Liver (tissue), 3 donors: Measurements from ENCODE around the gene SLC38A3.

Experiments
- EGR1 ChIP-seq, 2 donors: IDR thresholded peaks; 2 replicates each; pipeline ENCODE4 v1.6.1; 2016 to 2018; ENCODE audit warnings: antibody characterized with exemption in 2 of 2, low read depth in 2 of 2
- FOXA1 ChIP-seq: IDR thresholded peaks from 2 replicates; pipeline ENCODE4 v1.6.1; 2016; ENCODE audit warnings: antibody characterized with exemption
- FOXA2 ChIP-seq: IDR thresholded peaks from 2 replicates; pipeline ENCODE4 v1.6.1; 2016; ENCODE audit warnings: antibody characterized with exemption
- GABPA ChIP-seq, 2 donors: IDR thresholded peaks in 1 of 2; conservative IDR thresholded peaks in 1 of 2; 2 replicates each; pipeline ENCODE4 v1.6.1; 2016; ENCODE audit warnings: antibody characterized with exemption in 2 of 2, mild to moderate bottlenecking in 1 of 2, moderate library complexity in 1 of 2
- JUND ChIP-seq, 2 donors: IDR thresholded peaks; 2 replicates each; pipeline ENCODE4 v1.6.1; 2016; ENCODE audit warnings: antibody characterized with exemption in 2 of 2
- NR2F2 ChIP-seq: IDR thresholded peaks from 2 replicates; pipeline ENCODE4 v1.6.1; 2016; ENCODE audit warnings: antibody characterized with exemption
- RAD21 ChIP-seq, 2 donors: IDR thresholded peaks; 2 replicates each; pipeline ENCODE4 v1.6.1; 2016; ENCODE audit warnings: antibody characterized with exemption in 2 of 2, mild to moderate bottlenecking in 2 of 2
- TAF1 ChIP-seq: conservative IDR thresholded peaks from 2 replicates; pipeline ENCODE4 v1.6.1; 2016; ENCODE audit warnings: antibody characterized with exemption, mild to moderate bottlenecking
- YY1 ChIP-seq: IDR thresholded peaks from 2 replicates; pipeline ENCODE4 v1.6.1; 2016; ENCODE audit warnings: antibody characterized with exemption, mild to moderate bottlenecking
- TF ChIP-seq, protein P1 (sequence below): IDR thresholded peaks from 2 replicates; pipeline ENCODE4 v1.6.1; 2016; ENCODE audit warnings: antibody characterized with exemption
- TF ChIP-seq, protein P2 (sequence below): fragments of 150-350 bp; IDR thresholded peaks from 2 replicates; pipeline ENCODE4 v1.5.1; 2017; ENCODE audit warnings: improper control_type of control experiment, low read depth, low read length; ENCODE audit not compliant: missing input control
- TF ChIP-seq, protein P3 (sequence below): IDR thresholded peaks from 2 replicates; pipeline ENCODE4 v1.6.1; 2016; ENCODE audit warnings: antibody characterized with exemption, mild to moderate bottlenecking
- TF ChIP-seq, protein P4 (sequence below): IDR thresholded peaks from 2 replicates; pipeline ENCODE4 v1.6.1; 2016; ENCODE audit warnings: antibody characterized with exemption
- TF ChIP-seq, protein P5 (sequence below): IDR thresholded peaks from 2 replicates; pipeline ENCODE4 v1.6.1; 2016; ENCODE audit warnings: antibody characterized with exemption
- donor health status: healthy.
- donor health status: healthy.

DNA sequence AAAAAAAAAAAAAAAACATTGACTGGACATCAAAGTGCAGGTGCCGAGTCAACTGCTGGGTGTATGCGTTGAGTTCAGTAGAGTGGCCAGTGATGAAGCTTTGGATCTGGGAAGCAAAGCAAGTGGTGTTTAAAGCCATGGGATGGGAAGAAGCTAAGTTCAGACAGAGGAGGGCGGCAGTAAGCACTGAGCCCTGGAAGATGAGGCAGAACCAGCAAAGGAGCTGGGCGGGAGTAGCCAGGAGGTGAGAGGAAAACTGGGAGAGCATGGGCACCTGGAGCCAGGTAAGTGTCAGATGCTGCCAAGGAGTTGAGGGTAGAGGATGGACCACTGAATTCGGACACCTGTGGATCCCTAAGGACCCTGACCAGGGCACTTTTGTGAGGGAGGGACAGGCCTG, 19.6 kb downstream of the SLC38A3 start:
- TF ChIP-seq, protein P1, sequence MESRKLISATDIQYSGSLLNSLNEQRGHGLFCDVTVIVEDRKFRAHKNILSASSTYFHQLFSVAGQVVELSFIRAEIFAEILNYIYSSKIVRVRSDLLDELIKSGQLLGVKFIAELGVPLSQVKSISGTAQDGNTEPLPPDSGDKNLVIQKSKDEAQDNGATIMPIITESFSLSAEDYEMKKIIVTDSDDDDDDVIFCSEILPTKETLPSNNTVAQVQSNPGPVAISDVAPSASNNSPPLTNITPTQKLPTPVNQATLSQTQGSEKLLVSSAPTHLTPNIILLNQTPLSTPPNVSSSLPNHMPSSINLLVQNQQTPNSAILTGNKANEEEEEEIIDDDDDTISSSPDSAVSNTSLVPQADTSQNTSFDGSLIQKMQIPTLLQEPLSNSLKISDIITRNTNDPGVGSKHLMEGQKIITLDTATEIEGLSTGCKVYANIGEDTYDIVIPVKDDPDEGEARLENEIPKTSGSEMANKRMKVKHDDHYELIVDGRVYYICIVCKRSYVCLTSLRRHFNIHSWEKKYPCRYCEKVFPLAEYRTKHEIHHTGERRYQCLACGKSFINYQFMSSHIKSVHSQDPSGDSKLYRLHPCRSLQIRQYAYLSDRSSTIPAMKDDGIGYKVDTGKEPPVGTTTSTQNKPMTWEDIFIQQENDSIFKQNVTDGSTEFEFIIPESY, result no peak
- TF ChIP-seq, protein P2, sequence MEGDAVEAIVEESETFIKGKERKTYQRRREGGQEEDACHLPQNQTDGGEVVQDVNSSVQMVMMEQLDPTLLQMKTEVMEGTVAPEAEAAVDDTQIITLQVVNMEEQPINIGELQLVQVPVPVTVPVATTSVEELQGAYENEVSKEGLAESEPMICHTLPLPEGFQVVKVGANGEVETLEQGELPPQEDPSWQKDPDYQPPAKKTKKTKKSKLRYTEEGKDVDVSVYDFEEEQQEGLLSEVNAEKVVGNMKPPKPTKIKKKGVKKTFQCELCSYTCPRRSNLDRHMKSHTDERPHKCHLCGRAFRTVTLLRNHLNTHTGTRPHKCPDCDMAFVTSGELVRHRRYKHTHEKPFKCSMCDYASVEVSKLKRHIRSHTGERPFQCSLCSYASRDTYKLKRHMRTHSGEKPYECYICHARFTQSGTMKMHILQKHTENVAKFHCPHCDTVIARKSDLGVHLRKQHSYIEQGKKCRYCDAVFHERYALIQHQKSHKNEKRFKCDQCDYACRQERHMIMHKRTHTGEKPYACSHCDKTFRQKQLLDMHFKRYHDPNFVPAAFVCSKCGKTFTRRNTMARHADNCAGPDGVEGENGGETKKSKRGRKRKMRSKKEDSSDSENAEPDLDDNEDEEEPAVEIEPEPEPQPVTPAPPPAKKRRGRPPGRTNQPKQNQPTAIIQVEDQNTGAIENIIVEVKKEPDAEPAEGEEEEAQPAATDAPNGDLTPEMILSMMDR, result no peak
- TF ChIP-seq, protein P3, sequence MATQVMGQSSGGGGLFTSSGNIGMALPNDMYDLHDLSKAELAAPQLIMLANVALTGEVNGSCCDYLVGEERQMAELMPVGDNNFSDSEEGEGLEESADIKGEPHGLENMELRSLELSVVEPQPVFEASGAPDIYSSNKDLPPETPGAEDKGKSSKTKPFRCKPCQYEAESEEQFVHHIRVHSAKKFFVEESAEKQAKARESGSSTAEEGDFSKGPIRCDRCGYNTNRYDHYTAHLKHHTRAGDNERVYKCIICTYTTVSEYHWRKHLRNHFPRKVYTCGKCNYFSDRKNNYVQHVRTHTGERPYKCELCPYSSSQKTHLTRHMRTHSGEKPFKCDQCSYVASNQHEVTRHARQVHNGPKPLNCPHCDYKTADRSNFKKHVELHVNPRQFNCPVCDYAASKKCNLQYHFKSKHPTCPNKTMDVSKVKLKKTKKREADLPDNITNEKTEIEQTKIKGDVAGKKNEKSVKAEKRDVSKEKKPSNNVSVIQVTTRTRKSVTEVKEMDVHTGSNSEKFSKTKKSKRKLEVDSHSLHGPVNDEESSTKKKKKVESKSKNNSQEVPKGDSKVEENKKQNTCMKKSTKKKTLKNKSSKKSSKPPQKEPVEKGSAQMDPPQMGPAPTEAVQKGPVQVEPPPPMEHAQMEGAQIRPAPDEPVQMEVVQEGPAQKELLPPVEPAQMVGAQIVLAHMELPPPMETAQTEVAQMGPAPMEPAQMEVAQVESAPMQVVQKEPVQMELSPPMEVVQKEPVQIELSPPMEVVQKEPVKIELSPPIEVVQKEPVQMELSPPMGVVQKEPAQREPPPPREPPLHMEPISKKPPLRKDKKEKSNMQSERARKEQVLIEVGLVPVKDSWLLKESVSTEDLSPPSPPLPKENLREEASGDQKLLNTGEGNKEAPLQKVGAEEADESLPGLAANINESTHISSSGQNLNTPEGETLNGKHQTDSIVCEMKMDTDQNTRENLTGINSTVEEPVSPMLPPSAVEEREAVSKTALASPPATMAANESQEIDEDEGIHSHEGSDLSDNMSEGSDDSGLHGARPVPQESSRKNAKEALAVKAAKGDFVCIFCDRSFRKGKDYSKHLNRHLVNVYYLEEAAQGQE, result no peak
- TF ChIP-seq YY1, result no peak
- TF ChIP-seq RAD21 (IDR thresholded peaks at IDR 0.05), result no peak
- TF ChIP-seq EGR1 (IDR thresholded peaks at IDR 0.05; ENCODE audit: low read depth in 2 of 2), result no peak
- no peak for TF ChIP-seq FOXA1
- TF ChIP-seq NR2F2, result no peak
- TF ChIP-seq, protein P4, sequence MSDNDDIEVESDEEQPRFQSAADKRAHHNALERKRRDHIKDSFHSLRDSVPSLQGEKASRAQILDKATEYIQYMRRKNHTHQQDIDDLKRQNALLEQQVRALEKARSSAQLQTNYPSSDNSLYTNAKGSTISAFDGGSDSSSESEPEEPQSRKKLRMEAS, result no peak
- TF ChIP-seq, protein P5, sequence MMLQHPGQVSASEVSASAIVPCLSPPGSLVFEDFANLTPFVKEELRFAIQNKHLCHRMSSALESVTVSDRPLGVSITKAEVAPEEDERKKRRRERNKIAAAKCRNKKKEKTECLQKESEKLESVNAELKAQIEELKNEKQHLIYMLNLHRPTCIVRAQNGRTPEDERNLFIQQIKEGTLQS, result no peak
- no peak for TF ChIP-seq TAF1
- no peak for TF ChIP-seq JUND (IDR thresholded peaks at IDR 0.05)
- TF ChIP-seq FOXA2, result no peak
- no peak for TF ChIP-seq GABPA (IDR thresholded peaks at IDR 0.05 in 1 of 2, conservative IDR thresholded peaks at IDR 0.05 in 1 of 2)
